Stimulated activated naive B cell treated with anti-CD40 and anti-IgM and Interleukin-4, amounts not matched to agents 10 μg/mL and 1 μg/mL and 100 μg/mL, for 72 hours (primary cell): ENCODE measurements around the gene GPR89B.
"Not testable (repeated sequence)": the region's sequence is repeated elsewhere in the genome, so short reads cannot be mapped to it uniquely, and the experiment has no call there.

Experiments
- ATAC-seq, 2 donors: fragments of 150-1000 bp; cut with Tn5 transposase; replicated peaks; 2 replicates each; pipeline ENCODE4 v1.10.0; 2021; ENCODE audit warnings: moderate library complexity in 1 of 2
- DNase-seq: peaks from one replicate; pipeline ENCODE4 v3.0.0; 2021
- H3K27ac Mint-ChIP-seq: one replicate; pipeline ENCODE4 v1.8.0; 2022; ENCODE audit warnings: mild to moderate bottlenecking, mixed read lengths
- H3K27me3 Mint-ChIP-seq, 2 donors: one replicate each; pipeline ENCODE4 v1.8.0; 2022; ENCODE audit warnings: mixed read lengths in 2 of 2
- H3K36me3 Mint-ChIP-seq, 2 donors: one replicate each; pipeline ENCODE4 v1.8.0; 2022; ENCODE audit warnings: mixed read lengths in 2 of 2, mild to moderate bottlenecking in 1 of 2
- H3K4me1 Mint-ChIP-seq, 2 donors: one replicate each; pipeline ENCODE4 v1.8.0; 2022; ENCODE audit warnings: mixed read lengths in 2 of 2, mild to moderate bottlenecking in 1 of 2
- H3K4me3 Mint-ChIP-seq, 2 donors: one replicate each; pipeline ENCODE4 v1.8.0; 2022; ENCODE audit warnings: mild to moderate bottlenecking in 2 of 2, mixed read lengths in 2 of 2, moderate library complexity in 1 of 2
- H3K9me3 Mint-ChIP-seq, 2 donors: one replicate each; pipeline ENCODE4 v1.8.0; 2022; ENCODE audit warnings: mixed read lengths in 2 of 2, mild to moderate bottlenecking in 1 of 2

GPR89B gene

GRCh38 chr1:147912553-147912952 lies 15.7 kb upstream of the GPR89B start:
- H3K27me3 Mint-ChIP-seq = peaks cover 43 to 49% of the 10 kb centered on the region in 2 donors
- H3K4me3 Mint-ChIP-seq = no peak overlapping the region
- no peaks in the 10 kb centered on the region for H3K4me1 Mint-ChIP-seq
- DNase-seq (no peak), ATAC-seq (no peak)
- no peaks in the 10 kb centered on the region for H3K36me3 Mint-ChIP-seq
- no peaks in the 10 kb centered on the region for H3K9me3 Mint-ChIP-seq
- no peak overlapping the region for H3K27ac Mint-ChIP-seq

- ATAC-seq = no peak
- Mint-ChIP-seq H3K27me3 (peaks cover 41 to 47% of the 10 kb centered on the region in 2 donors), H3K4me1 (no peaks in the 10 kb centered on the region)
These were observed 14.8 kb upstream of the GPR89B start for GRCh38 chr1:147913362-147913942.

GRCh38 chr1:147919896-147920295 lies 8.3 kb upstream of the GPR89B start:
- Mint-ChIP-seq H3K4me1 (no peaks in the 10 kb centered on the region), H3K4me3 (no peak overlapping the region), H3K27me3 (peaks cover 12 to 20% of the 10 kb centered on the region in 2 donors), H3K9me3 (no peaks in the 10 kb centered on the region), H3K36me3 (no peaks in the 10 kb centered on the region), H3K27ac (no peak overlapping the region)
- DNase-seq = no peak
- ATAC-seq = no peak

More at GRCh38 chr1:147913362-147913942, 14.8 kb upstream of the GPR89B start:
- Mint-ChIP-seq H3K36me3 (no peaks in the 10 kb centered on the region), H3K4me3 (no peak overlapping the region), H3K9me3 (no peaks in the 10 kb centered on the region), H3K27ac (no peak overlapping the region)
- DNase-seq = no peak

GRCh38 chr1:147924813-147925212 lies 3.4 kb upstream of the GPR89B start:
- H3K4me1 Mint-ChIP-seq = peaks cover 0 to 2% of the 10 kb centered on the region in 2 donors
- no peaks in the 10 kb centered on the region for H3K9me3 Mint-ChIP-seq
- DNase-seq (no peak), ATAC-seq (no peak)
- H3K4me3 Mint-ChIP-seq = no peak overlapping the region
- no peaks in the 10 kb centered on the region for H3K36me3 Mint-ChIP-seq
- H3K27ac Mint-ChIP-seq = no peak overlapping the region
- no peaks in the 10 kb centered on the region for H3K27me3 Mint-ChIP-seq

GRCh38 chr1:147927215-147927614 lies 1.0 kb upstream of the GPR89B start:
- not testable (repeated sequence) for H3K4me3 Mint-ChIP-seq, H3K27ac Mint-ChIP-seq, ATAC-seq, DNase-seq, H3K36me3 Mint-ChIP-seq, H3K9me3 Mint-ChIP-seq, H3K27me3 Mint-ChIP-seq
- peaks cover 6 to 13% of the 10 kb centered on the region in 2 donors for H3K4me1 Mint-ChIP-seq

- not testable (repeated sequence) for DNase-seq, H3K27ac Mint-ChIP-seq, H3K36me3 Mint-ChIP-seq, H3K27me3 Mint-ChIP-seq, ATAC-seq, H3K9me3 Mint-ChIP-seq, H3K4me3 Mint-ChIP-seq
- peaks cover 6 to 13% of the 10 kb centered on the region in 2 donors for H3K4me1 Mint-ChIP-seq
These were observed 531 bp upstream of the GPR89B start for GRCh38 chr1:147927689-147928088.

- peaks cover 6 to 13% of the 10 kb centered on the region in 2 donors for H3K4me1 Mint-ChIP-seq
- not testable (repeated sequence) for H3K9me3 Mint-ChIP-seq, ATAC-seq, H3K4me3 Mint-ChIP-seq, H3K27ac Mint-ChIP-seq, H3K27me3 Mint-ChIP-seq, DNase-seq
- H3K36me3 Mint-ChIP-seq = peaks cover 6 to 14% of the 10 kb centered on the region in 2 donors
These were observed 2.9 kb downstream of the GPR89B start for GRCh38 chr1:147931137-147931536.

GRCh38 chr1:147935296-147935695 lies 7.1 kb downstream of the GPR89B start:
- H3K36me3 Mint-ChIP-seq = peaks cover 9 to 14% of the 10 kb centered on the region in 2 donors
- ATAC-seq, H3K27ac Mint-ChIP-seq, H3K4me1 Mint-ChIP-seq, H3K4me3 Mint-ChIP-seq, H3K27me3 Mint-ChIP-seq, DNase-seq, H3K9me3 Mint-ChIP-seq: not testable (repeated sequence)

- not testable (repeated sequence) for H3K27me3 Mint-ChIP-seq, ATAC-seq, H3K4me1 Mint-ChIP-seq, H3K36me3 Mint-ChIP-seq, H3K27ac Mint-ChIP-seq, H3K4me3 Mint-ChIP-seq, H3K9me3 Mint-ChIP-seq, DNase-seq
These were observed 12.2 kb downstream of the GPR89B start for GRCh38 chr1:147940456-147940855.

GRCh38 chr1:147942563-147942962 lies 14.3 kb downstream of the GPR89B start:
- H3K9me3 Mint-ChIP-seq, H3K27me3 Mint-ChIP-seq, ATAC-seq, H3K4me3 Mint-ChIP-seq, H3K27ac Mint-ChIP-seq, H3K4me1 Mint-ChIP-seq, H3K36me3 Mint-ChIP-seq, DNase-seq: not testable (repeated sequence)

GRCh38 chr1:147949517-147949916 lies 21.3 kb downstream of the GPR89B start:
- not testable (repeated sequence) for H3K4me1 Mint-ChIP-seq, H3K36me3 Mint-ChIP-seq, DNase-seq, ATAC-seq, H3K27me3 Mint-ChIP-seq, H3K4me3 Mint-ChIP-seq, H3K27ac Mint-ChIP-seq, H3K9me3 Mint-ChIP-seq

- ATAC-seq = not testable (repeated sequence)
These were observed 30.7 kb downstream of the GPR89B start for GRCh38 chr1:147958906-147959305.

GRCh38 chr1:147959680-147960079 lies 31.5 kb downstream of the GPR89B start:
- H3K27me3 Mint-ChIP-seq = not testable (repeated sequence)

More at GRCh38 chr1:147958906-147959305, 30.7 kb downstream of the GPR89B start:
- H3K9me3 Mint-ChIP-seq, H3K27me3 Mint-ChIP-seq, H3K27ac Mint-ChIP-seq, H3K4me1 Mint-ChIP-seq, H3K36me3 Mint-ChIP-seq, H3K4me3 Mint-ChIP-seq, DNase-seq: not testable (repeated sequence)

GRCh38 chr1:147964575-147964974 lies 36.4 kb downstream of the GPR89B start:
- H3K9me3 Mint-ChIP-seq, H3K27ac Mint-ChIP-seq, DNase-seq, H3K4me3 Mint-ChIP-seq, H3K27me3 Mint-ChIP-seq, H3K4me1 Mint-ChIP-seq, H3K36me3 Mint-ChIP-seq, ATAC-seq: not testable (repeated sequence)

More at GRCh38 chr1:147959680-147960079, 31.5 kb downstream of the GPR89B start:
- H3K27ac Mint-ChIP-seq, DNase-seq, H3K36me3 Mint-ChIP-seq, H3K4me3 Mint-ChIP-seq, H3K9me3 Mint-ChIP-seq, H3K4me1 Mint-ChIP-seq, ATAC-seq: not testable (repeated sequence)

- H3K4me3 Mint-ChIP-seq, H3K27ac Mint-ChIP-seq, H3K36me3 Mint-ChIP-seq, DNase-seq, H3K4me1 Mint-ChIP-seq, H3K9me3 Mint-ChIP-seq, H3K27me3 Mint-ChIP-seq: not testable (repeated sequence)
- ATAC-seq = peak; percentile 74 to 76
These were observed 38.4 kb downstream of the GPR89B start for GRCh38 chr1:147966657-147967056.
